NCI-H2227 (cell line): Measurements from ENCODE around the gene UBE2D4.

Experiments used
- DNase-seq: peaks from one replicate; lab custom pipeline; 2025; ENCODE audit not compliant: unreplicated experiment; lab: John Stamatoyannopoulos, UW

UBE2D4 gene

DNA sequence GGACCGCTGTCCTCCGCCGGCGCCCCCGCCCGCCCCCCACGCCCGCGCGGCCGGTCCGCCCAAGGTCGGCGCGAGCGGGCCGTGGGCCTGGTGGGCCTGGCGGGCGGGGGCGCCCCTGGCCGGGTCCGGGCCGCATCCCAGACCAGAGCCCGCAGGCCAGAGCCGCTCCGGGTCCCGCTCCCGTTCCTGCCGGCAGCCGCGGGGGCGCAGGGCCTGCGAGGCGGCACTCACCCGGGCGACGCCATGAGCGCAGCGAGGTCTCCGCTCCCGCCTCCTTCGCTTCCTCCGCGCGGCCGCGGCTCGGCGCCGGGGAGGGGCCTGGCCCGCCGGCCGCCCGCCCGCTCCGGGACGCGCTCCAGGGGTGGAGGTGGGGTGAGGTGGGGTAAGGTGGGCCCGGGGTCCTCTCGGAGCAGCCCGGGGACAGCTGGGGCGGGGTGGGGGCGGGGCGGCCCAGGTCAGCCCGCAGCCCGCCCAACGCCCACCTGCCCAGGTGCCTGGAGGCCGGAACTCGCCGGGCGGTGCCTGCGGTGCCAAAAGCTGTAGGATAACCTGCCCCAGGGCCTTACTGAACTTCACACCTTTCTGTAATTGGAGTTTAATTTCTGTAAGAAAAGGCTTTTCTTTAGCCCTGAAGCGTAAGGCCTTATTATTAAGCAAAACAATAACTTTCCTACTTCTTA is 19.8 kb upstream of the UBE2D4 start, which contains the start of gene URGCP:
Gene URGCP (minus strand): TSS at position 266 of the 680 bp plus-strand sequence. CDS start 21 bp downstream, at position 245.
- peak; percentile 47 for DNase-seq

DNA sequence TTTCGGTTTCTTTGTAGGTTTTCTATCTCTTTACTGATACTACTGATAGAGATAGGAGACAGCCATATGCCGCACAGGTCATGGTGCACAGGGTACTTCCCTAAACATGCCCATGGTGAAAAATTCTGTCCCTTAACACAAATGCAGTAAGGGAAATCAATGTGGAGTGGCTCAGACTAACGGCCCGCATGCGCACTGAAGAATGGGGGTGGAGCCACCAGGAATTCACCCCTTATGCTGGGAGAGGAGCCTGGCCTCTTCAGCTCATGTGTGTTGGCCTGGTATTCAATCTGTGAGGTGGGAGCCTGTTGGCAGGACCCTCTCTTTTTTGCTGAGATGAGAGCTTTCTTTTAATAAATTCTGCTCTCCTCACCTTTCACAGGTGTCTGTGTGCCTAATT is 11.4 kb upstream of the UBE2D4 start:
- DNase-seq = no peak

DNA sequence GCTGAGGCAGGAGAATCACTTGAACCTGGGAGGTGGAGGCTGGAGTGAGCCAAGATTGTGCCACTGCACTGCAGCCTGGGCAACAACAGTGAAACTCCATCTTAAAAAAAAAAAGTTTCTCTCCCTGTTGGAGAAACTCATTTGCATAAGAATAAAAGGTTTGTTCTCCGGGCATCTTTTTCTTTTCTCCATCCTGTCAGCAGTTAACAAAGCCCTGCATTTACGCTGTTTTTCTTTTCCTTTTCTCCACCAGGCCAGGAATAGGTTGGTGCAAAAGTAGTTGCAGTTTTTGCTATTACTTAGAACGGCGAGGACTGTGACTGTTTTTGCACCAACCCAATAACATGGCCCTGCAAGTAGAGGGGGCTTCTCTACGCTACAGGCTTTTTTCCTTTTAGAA is 10.3 kb upstream of the UBE2D4 start:
- DNase-seq = no peak

DNA sequence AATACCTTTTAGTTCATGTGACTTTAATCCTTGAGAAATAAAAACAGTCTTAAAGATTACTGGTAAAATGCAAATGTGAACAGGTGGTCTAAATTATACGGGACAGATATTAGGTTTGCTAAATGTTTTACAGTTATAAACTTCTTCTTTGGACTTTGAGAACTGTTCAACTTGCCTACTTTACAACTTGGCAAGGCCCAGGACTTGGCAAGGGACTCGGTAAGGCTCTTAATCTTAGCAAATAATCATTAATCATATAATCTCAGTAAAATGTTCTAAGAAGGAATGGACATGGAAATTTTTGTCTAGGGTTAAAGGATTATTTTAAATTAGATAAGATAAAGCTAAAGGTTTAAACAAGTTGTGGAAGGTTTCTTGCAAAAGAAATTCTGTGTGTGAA is 4.8 kb upstream of the UBE2D4 start:
- no peak for DNase-seq

DNA sequence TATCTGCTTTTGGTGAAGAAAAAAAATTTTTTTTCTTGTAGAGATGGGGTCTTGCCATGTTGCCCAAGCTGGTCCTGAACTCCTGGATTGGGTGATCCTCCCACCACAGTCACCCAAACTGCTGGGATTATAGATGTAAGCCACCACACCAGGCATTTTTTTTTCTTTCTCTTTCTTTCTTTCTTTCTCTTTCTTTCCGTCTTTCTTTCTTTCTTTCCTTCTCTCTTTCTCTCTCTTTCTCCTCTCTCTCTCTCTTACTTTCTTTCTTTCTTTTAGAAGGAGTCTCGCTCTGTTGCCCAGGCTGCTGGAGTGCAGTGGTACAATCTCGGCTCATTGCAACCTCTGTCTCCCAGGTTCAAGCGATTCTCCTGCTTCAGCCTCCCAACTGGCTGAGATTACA is 3.5 kb upstream of the UBE2D4 start:
- no peak for DNase-seq

DNA sequence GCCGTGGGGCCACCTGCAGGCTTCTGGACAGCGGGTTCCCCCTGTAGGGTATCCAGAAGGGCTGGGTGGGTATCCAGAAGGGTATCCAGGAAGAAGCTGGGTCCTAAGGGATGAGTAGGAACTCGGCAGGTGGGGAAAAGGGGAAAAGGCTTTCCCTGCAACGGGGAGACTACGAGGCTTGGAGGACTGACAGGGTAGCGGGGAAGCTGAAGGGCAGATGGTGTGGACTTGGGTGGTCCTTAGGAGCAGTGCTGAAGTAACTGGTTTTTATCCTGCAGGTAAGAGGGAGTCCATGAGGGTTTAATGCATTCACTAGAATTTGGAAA is 525 bp downstream of the UBE2D4 start:
- no peak for DNase-seq

DNA sequence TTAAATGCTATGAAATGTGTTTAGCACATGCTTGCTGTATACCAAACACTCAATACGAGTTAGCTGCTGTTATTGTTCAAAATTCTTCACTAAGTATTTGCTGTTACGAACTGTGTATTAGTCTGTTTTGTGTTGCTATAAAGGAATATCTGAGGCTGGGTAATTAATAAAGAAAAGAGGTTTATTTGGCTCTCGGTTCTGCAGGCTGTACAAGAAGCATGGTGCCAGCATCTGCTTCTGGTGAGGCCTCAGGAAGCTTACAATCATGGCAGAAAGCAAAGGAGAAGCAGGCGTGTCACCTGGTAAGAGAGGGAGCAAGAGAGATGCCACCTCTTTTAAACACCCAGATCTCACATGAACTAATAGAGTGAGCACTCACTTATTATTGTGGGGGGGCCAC is 1.6 kb downstream of the UBE2D4 start:
- no peak for DNase-seq

DNA sequence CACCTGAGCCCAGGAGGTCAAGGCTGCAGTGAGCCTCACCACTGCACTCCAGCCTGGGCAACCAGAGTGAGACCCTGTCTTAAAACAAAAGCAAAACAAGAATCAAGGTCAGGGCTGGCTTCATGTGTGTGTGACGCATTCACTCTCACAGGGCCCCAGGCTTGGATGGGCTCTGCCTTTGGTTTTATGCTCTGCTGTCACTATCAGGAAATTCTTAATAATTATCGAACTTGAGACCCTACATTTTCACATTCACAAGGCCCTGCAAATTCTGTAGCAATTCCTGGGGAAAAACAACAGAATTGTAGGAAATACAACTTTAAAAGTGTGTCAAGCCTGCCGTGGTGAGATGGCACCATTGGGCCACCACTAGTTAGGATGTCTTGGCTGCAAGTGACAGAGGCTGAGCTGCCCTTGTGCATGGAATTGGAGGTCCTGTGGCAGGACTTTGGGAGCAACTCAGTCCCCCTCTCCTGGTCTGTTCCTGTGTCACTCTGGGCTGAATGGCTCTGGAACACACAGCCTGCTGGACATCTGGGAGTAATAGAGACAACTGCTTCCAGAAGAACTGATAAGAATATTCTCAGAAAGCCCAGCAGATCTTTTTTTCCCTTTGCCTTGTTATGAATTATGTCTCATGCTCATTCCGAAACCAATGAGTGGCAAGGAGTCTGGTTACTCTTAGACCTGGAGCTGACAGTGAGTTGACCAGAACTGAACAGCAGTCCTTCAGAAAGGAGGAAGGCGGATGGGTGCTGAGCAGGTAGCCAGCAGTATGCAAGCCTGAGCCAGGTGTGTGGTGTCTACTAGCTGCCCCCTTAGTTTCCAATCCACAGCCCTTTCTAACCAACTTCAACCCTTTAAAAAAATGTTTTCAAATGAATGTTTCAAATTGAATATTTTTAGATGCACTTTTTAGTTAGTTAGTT is 3.6 kb downstream of the UBE2D4 start:
- no peak for DNase-seq

DNA sequence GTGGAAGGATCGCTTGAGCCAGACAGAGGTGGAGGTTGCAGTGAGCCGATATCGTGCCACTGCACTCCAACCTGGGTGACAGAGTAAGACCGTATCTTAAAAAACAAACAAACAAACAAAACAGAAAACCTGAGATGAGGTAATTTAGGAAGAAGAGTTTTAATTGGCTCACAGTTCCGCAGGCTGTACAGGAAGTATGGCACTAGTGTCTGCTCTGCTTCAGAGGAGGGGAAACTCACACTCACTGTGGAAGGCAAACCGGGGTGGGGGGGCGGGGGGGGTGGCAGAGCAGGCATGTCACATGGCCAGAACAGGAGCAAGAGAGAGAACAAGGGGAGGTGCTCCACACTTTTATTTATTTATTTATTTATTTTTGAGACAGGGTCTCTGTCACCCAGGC is 5.1 kb downstream of the UBE2D4 start:
- no peak for DNase-seq

DNA sequence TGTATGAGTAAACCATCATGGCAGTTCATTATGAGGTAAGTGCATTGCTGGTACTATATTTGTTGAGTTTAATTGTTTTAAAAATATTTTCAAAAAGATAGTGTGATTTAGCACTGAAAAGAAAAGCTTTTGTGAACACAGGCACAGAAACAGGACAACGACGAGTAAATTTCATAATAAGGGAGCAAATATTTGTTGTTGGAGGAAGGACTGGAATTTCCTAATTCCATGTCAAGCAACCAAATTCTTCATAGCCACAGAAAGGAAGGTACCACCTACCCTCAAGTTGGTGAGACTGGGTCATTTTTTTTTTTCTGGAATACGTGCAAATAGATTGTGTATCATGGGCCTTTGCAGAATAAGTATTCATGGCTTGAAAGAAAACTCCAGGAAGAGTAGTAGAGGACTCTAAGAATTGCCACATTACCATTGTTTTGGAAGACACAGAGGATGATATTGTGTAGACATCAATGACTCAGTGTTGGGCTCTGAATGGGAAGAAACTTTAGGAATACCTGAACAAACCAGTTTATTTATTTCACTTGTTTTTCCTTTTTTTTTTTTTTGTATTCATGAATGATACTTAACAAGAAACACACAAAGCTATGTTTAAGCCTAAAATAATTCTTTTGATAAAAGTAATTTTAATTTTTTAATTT is 7.8 kb downstream of the UBE2D4 start:
- no peak for DNase-seq

DNA sequence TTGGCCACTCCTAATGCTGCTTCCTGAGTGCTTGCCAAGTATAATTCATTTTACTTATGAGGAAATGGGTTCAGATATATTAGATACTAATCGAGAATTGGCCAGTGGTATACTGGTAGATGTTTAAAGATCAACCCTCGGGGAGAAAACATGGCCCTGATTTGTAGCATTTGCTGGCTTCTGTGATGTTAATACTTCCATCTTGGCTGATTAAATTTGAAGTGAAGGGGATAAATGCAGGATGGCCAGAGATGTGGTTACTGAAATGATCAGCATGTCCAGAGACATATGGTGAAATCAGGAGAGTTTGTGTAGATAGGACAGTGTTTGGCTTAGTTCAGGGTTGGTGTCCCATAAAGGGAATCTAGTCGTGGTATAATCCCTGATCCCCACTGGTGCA is 11.2 kb downstream of the UBE2D4 start:
- no peak for DNase-seq

DNA sequence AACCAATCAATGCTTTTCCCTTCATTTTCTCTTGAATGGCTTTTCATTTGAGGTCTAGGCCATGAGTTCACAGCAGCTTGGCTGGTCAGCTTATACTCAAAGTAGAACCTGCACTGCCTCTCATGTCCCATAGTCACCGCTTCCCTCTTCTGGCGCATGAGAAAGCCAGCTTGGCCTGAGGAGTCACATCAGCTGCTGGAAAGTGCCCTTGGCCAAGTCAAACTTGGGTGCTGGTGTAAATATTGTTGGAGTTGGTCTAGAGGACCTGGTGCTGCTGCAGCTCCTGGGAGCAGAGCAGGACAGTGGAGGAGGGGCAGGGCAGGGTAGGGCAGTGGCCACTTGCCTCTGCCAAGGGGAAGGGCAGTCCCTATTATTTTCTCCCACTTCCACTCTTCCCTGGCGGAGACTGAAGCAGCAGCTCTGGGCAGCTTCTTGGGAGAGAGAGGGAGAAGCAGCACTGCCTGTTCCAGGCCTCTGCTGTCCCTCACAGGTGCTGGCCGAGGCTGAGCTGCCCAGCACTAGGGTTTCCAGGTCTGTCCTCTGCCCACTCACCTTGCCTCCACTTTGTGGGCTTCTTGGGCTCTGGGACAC is 12.8 kb downstream of the UBE2D4 start:
- DNase-seq = no peak

DNA sequence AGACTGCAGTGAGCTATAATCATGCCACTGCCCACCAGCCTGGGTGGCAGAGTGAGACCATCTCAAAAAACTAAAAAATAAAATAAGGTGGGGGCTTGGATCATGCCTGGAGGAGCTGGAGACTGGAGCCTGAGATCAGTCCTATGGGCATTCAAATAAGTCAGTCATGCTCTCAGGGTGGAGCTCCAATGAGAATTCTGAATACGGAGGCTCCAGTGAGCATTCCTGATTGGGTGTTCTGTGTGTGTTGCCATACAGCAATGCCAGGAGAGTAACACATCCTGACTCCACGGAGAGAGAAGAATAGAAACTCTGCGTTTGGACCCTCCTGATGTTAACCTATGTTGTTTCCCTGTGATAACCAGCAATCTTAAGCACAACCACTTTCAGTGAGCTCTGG is 16.0 kb downstream of the UBE2D4 start:
- no peak for DNase-seq

DNA sequence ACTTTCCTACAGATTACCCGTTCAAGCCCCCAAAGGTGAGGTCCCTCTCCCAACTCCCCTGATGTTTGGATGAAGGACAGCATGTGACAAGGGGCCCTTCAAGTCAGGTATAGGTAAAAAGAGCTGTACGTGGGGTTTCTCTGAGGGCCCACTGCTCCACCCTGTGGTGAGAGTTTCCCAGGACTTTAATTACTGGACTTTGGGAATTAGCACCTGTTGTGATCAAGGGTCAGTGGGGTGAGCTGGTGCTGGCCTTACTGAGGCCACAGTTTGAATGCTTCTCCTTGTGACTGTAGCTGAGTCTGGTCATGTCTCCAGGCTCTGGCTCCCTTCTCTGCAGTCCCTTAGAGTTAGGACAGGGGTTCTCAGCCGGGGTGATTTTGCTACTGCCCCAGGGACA is 16.8 kb downstream of the UBE2D4 start:
- DNase-seq = no peak

DNA sequence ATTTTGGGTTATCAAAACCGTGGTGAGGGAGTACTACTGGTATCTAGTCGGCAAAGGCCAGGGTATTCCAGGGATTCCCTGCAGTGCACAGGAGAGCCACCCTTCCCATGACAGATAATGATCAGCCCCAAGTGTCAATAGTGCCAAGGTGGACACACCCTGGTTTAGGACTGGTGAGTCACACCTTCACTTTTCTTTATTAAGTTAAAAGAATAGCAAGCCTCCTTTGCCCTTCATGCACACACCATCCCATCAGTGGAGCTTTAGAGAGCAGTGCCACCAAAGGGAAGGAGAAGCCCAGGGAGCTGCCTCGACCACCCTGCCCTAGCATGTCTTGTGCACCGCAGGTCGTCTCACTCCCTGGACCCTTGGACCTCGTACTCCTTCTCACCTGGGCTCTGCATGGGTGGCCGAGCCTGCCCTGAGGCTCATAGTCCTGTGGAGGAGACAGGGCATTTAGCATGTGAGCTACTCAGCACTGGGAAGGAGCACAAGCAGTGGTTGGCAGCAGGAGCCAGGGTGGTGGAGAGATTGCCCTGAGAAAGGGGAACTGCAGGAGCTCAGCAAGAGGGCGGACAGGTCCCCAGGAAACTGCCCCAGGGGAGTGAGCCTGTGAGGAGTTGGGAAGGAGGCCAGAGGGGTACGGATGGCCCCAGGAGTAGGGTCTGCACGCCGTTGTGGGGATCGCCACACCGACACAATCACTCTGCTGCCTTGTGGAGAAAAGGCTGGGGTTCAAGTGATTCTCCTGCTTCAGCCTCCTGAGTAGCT is 17.4 kb downstream of the UBE2D4 start:
- DNase-seq = no peak

DNA sequence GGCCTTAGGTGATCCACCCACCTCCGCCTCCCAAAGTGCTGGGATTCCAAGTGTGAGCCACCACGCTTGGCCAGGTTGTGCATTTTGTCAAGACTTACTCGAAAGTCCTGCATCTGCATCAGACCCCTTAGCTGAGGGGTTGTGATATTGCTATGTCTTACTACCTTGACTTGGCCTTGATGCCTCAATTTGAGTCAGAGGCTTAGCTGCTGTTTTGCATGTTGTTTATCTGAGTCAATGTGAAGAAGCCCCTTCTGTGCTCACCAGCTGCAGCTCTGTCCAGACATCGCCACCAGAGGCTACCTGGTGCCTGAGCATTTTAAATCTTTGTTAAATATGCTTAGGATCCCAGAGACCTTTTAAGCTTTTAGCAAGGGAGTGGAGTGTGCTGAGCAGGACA is 18.1 kb downstream of the UBE2D4 start:
- no peak for DNase-seq

DNA sequence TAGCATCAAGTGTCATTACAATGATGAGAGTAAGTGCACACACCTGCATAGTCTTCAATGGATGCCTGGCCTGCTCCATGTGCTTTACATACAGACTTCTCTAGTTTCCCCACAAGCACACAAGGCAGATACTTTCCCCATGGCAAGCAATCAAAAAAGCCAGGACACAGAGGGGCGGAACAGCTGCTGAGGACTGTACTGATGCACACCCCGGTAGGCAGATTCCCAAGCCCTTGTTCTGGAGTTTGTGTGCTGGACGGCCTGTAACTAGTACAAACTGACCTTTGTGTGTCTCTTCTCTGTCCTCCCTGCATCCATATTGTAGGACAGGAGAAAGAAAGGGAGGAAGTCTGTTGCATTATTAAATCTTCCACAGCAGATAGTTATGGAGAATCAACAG is 25.8 kb downstream of the UBE2D4 start:
- DNase-seq = no peak

DNA sequence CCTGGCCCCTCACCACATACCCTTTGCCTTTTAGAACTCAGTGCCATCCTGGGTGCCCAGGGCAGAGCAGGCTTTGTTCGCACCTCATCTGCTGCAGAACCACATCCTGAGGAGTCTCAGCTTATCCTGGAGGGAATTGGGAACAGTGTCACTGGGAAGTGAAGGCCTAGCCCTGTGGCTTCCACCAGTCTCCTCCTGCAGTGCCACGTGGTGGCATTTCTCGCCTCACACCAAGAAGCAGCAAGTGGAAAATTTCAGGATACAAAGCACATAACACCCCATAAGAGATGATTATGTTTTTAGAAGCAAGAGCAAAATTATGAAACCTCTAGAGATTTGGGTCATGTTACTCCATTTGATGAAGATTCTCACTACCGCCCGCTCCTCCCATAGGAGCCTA is 26.8 kb downstream of the UBE2D4 start:
- no peak for DNase-seq

DNA sequence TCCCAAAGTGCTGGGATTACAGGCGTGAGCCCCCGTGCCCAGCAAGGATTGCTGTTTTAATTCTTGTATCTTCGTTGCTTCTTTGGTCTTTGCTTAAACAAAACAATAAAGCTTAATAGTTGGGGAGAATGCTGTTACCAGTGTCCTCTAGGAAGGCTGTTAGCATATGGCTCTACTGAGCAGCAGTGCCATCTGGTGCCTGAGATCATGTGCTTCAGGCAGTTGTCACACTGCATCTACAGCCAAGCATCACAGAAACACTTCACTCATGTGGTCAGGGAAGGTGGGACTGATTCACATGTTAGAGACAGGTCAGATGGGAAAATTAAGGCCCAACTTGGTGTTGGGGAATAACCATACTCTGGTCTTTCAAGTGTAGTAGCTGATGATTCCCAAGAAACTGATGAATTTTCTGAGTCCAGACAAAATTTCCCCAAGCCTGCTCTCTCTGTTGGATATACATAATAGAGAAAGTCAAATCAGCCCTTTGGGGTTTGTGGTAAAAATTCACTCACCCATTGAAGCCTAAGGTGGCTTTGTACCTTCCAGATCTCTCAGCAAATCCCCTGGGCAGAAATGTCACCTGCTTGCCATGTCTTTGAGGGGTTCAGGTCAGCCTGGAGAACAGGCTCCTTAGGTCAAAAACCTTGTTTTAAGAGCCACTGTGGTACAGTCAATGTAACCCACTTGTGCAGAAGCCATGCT is 28.4 kb downstream of the UBE2D4 start:
- DNase-seq = peak; percentile 50

DNA sequence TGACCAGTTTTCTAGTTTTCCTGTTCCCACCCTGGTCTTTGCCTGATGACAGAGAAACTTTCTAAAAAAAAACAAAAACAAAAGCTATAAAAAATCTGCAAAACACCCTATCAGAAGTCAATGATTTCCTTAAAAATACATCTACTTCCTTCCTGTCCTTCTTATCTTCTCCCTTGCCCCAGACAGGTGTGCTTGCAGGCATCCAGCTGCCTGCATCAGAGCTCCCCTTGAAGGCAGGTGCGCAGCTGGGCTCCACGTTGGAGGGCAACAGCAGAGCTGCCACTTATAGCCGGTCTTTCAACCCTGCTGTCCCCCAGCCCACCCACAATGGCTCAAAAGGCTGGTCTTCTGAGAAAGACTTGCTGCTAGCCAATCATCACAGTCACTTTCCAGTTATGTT is 29.8 kb downstream of the UBE2D4 start:
- no peak for DNase-seq
